HepG2 (cell line): Measurements from ENCODE around the gene PACS1. TPM values are rescaled to one million over a fixed set of nuclear protein-coding genes. Genes with fewer than 3 reads are reported as not detected.

ENCODE experiments used
- ARID3A ChIP-seq: IDR thresholded peaks from 2 replicates; pipeline ENCODE4 v1.6.1; 2012; ENCODE audit warnings: low read depth, low read length, improper control_type of control experiment
- ASH2L ChIP-seq: fragments of 300-600, 200-600 bp; sonication (generic); IDR thresholded peaks from 2 replicates; pipeline ENCODE4 v1.7.0; 2017; ENCODE audit warnings: low read depth, mild to moderate bottlenecking, moderate library complexity, mixed read lengths, low read length; ENCODE audit not compliant: insufficient read length
- BRCA1 ChIP-seq: sonication (generic); formaldehyde crosslinking; IDR thresholded peaks from 2 replicates; pipeline ENCODE4 v1.4.0; 2020; ENCODE audit warnings: missing genetic modification reagents
- CAMTA2 ChIP-seq: sonication (generic); formaldehyde crosslinking; IDR thresholded peaks from 2 replicates; pipeline ENCODE4 v1.4.0; 2020; ENCODE audit warnings: mild to moderate bottlenecking, missing genetic modification reagents, borderline replicate concordance
- CHD2 ChIP-seq: IDR thresholded peaks from 2 replicates; pipeline ENCODE4 v1.6.1; 2011; ENCODE audit warnings: low read depth, low read length, improper control_type of control experiment
- DDIT3 ChIP-seq: sonication (generic); formaldehyde crosslinking; IDR thresholded peaks from 2 replicates; pipeline ENCODE4 v1.4.0; 2020; ENCODE audit warnings: mild to moderate bottlenecking, missing genetic modification reagents
- ETS1 ChIP-seq: sonication (generic); formaldehyde crosslinking; IDR thresholded peaks from 2 replicates; pipeline ENCODE4 v1.4.0; 2020; ENCODE audit warnings: missing genetic modification reagents
- FOSL2 ChIP-seq: sonication (generic); formaldehyde crosslinking; IDR thresholded peaks from 2 replicates; pipeline ENCODE4 v1.4.0; 2020; ENCODE audit warnings: missing genetic modification reagents
- GTF3A ChIP-seq: sonication (generic); formaldehyde crosslinking; conservative IDR thresholded peaks from 2 replicates; pipeline ENCODE4 v1.4.0; 2020; ENCODE audit warnings: mild to moderate bottlenecking, missing genetic modification reagents
- NFIB ChIP-seq: sonication (generic); formaldehyde crosslinking; IDR thresholded peaks from 2 replicates; pipeline ENCODE4 v1.9.0; 2021; ENCODE audit warnings: missing genetic modification reagents, mild to moderate bottlenecking, borderline replicate concordance
- NFKB2 ChIP-seq: sonication (generic); formaldehyde crosslinking; IDR thresholded peaks from 2 replicates; pipeline ENCODE4 v1.4.0; 2020; ENCODE audit warnings: missing genetic modification reagents, borderline replicate concordance
- RBM22 ChIP-seq: fragments of 200-400 bp; formaldehyde crosslinking; optimal IDR thresholded peaks from 2 replicates; pipeline ENCODE3; 2017; ENCODE audit warnings: mild to moderate bottlenecking, low read length, moderate library complexity
- RFXANK ChIP-seq: IDR thresholded peaks from 2 replicates; pipeline ENCODE4 v1.6.1; 2016
- RORA ChIP-seq: sonication (generic); formaldehyde crosslinking; IDR thresholded peaks from 2 replicates; pipeline ENCODE4 v1.5.0; 2020; ENCODE audit warnings: mild to moderate bottlenecking, missing genetic modification reagents, moderate library complexity
- TGIF2 ChIP-seq: IDR thresholded peaks from 2 replicates; pipeline ENCODE4 v1.6.1; 2016; ENCODE audit warnings: control low read depth, missing compliant biosample characterization
- ZBTB42 ChIP-seq: sonication (generic); formaldehyde crosslinking; IDR thresholded peaks from 2 replicates; pipeline ENCODE4 v1.5.0; 2020; ENCODE audit warnings: mild to moderate bottlenecking, missing genetic modification reagents
- ZBTB8A ChIP-seq: sonication (generic); formaldehyde crosslinking; IDR thresholded peaks from 2 replicates; pipeline ENCODE4 v1.4.0; 2020; ENCODE audit warnings: mild to moderate bottlenecking, low read depth, missing genetic modification reagents, borderline replicate concordance
- ZFYVE20 ChIP-seq: sonication (generic); formaldehyde crosslinking; IDR thresholded peaks from 2 replicates; pipeline ENCODE4 v1.8.0; 2023; ENCODE audit warnings: low read depth, mild to moderate bottlenecking, moderate library complexity, missing genetic modification reagents, borderline replicate concordance
- ZNF136 ChIP-seq: sonication (generic); formaldehyde crosslinking; IDR thresholded peaks from 2 replicates; pipeline ENCODE4 v1.8.1; 2022; ENCODE audit warnings: low read depth, mild to moderate bottlenecking, moderate library complexity, missing genetic modification reagents
- ZNF20 ChIP-seq: sonication (generic); formaldehyde crosslinking; IDR thresholded peaks from 2 replicates; pipeline ENCODE4 v1.4.0; 2020; ENCODE audit warnings: mild to moderate bottlenecking, moderate library complexity, missing genetic modification reagents
- ZNF33A ChIP-seq: sonication (generic); formaldehyde crosslinking; IDR thresholded peaks from 2 replicates; pipeline ENCODE4 v1.5.1; 2020; ENCODE audit warnings: missing genetic modification reagents, mild to moderate bottlenecking, moderate library complexity, borderline replicate concordance
- ZNF639 ChIP-seq: conservative IDR thresholded peaks from 2 replicates; pipeline ENCODE4 v1.6.1; 2018; ENCODE audit warnings: missing genetic modification reagents
- ZNF660 ChIP-seq: sonication (generic); formaldehyde crosslinking; IDR thresholded peaks from 2 replicates; pipeline ENCODE4 v1.5.1; 2020; ENCODE audit warnings: mild to moderate bottlenecking, low read depth, missing genetic modification reagents, borderline replicate concordance
- ZNF720 ChIP-seq: sonication (generic); formaldehyde crosslinking; IDR thresholded peaks from 2 replicates; pipeline ENCODE4 v1.4.0; 2020; ENCODE audit warnings: missing genetic modification reagents
- ZNF768 ChIP-seq: sonication (generic); formaldehyde crosslinking; IDR thresholded peaks from 2 replicates; pipeline ENCODE4 v1.4.0; 2020; ENCODE audit warnings: missing genetic modification reagents
- ZNF772 ChIP-seq: sonication (generic); formaldehyde crosslinking; IDR thresholded peaks from 2 replicates; pipeline ENCODE4 v1.5.0; 2020; ENCODE audit warnings: mild to moderate bottlenecking, missing genetic modification reagents
- polyA plus RNA-seq, 8 experiments: library from polyadenylated mRNA; depleted of rRNA in 3 of 8; stranded (reverse) in 7 of 8; unstranded in 1 of 8; fragments of >200 nt; fragmentation: Illumina TruSeq in 4 of 8; extraction: Trizol in 4 of 8; gene quantifications; 2 replicates each; pipeline versions ENCODE4 v1.2.1 to v1.2.3, GENCODE V29; 2011 to 2016; ENCODE audit warnings: low read depth in 4 of 8, missing spikeins in 1 of 8, mixed read lengths in 1 of 8; ENCODE audit not compliant: insufficient read depth in 1 of 8
- total RNA-seq, 5 experiments: library from RNA; depleted of rRNA; stranded (reverse); fragments of >200 nt; fragmentation: Illumina TruSeq; extraction: Trizol; gene quantifications; 2 replicates each; pipeline ENCODE4 v1.2.3, GENCODE V29; 2016; ENCODE audit warnings: low read depth in 1 of 5

The PACS1 gene
- total and polyA plus RNA-seq, 2 of the 13 experiments (the other 11 are each of a cell fraction or from before 2014, with no cell fraction given), result 7.6 to 8.6 TPM

- TF ChIP-seq ZNF136 (CRISPR knock-in tag) (peak; percentile 32; the same call in 1 of the 2 replicates), ZFYVE20 (no peak; the same call in 1 of the 2 replicates), ETS1 (CRISPR knock-in tag) (no peak), FOSL2 (CRISPR knock-in tag) (no peak), TGIF2 (CRISPR knock-in tag) (no peak), ZBTB8A (CRISPR knock-in tag) (no peak), NFIB (CRISPR knock-in tag) (no peak), ASH2L (no peak), RBM22 (no peak), CHD2 (peak; percentile 94), ZBTB42 (CRISPR knock-in tag) (0 out of 2 replicates have a peak, but pooled peaks have one; percentile 44), RFXANK (no peak), ZNF660 (CRISPR knock-in tag) (no peak), CAMTA2 (no peak), GTF3A (no peak), ZNF768 (CRISPR knock-in tag) (peak; percentile 14; the same call in 1 of the 2 replicates), BRCA1 (CRISPR knock-in tag) (no peak), NFKB2 (CRISPR knock-in tag) (no peak), RORA (CRISPR knock-in tag) (no peak), ZNF772 (CRISPR knock-in tag) (no peak), ZNF720 (CRISPR knock-in tag) (no peak), ZNF33A (CRISPR knock-in tag) (no peak), DDIT3 (CRISPR knock-in tag) (no peak), ZNF20 (CRISPR knock-in tag) (no peak), ZNF639 (CRISPR knock-in tag) (no peak), ARID3A (no peak)
Measured at GRCh38 chr11:66267379-66268243, 197.5 kb downstream of the PACS1 start (continued).
